BE2C (cell line): ENCODE results near the gene ROS1.

Experiments used
- DNase-seq: peaks from one replicate; pipeline ENCODE4 v3.0.0-alpha.2; 2020
- H3K27me3 ChIP-seq: fragments of 250-450 bp; sonication (Bioruptor Pico); 2 replicates; pipeline ENCODE4 v1.5.1; 2020; ENCODE audit warnings: mild to moderate bottlenecking
- H3K36me3 ChIP-seq: fragments of 250-450 bp; sonication (Bioruptor Pico); 2 replicates; pipeline ENCODE4 v1.5.1; 2020; ENCODE audit warnings: mild to moderate bottlenecking
- H3K4me1 ChIP-seq: fragments of 250-450 bp; sonication (Bioruptor Pico); 2 replicates; pipeline ENCODE4 v1.5.1; 2020
- H3K4me3 ChIP-seq: 2 replicates; pipeline ENCODE4 v1.5.1; 2011; ENCODE audit warnings: low read depth, low read length
- H3K9me3 ChIP-seq: fragments of 250-450 bp; sonication (Bioruptor Pico); 2 replicates; pipeline ENCODE4 v1.5.1; 2020
- CTCF ChIP-seq: IDR thresholded peaks from 2 replicates; pipeline ENCODE4 v1.5.1; 2012; ENCODE audit warnings: mild to moderate bottlenecking, low read depth, low read length

Gene ROS1

DNA sequence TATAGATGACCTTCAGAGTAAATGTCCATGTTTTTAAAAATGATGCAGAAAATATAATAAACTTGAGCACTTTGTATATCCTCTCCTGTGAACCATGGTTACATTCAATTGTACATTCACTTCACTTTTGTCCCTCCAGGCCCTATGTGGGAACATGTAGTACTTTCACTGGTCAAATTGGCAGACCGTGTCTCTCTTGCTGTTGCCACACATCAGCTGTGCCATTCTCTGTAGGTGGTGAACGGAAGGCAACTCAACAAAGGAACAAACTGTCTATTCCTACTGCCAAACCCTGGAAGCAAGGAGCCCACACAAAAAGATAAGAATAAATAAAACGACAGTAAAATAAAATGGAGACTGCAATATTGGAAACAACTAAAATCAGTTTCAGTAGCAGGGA, 2.0 kb downstream of the ROS1 start:
- DNase-seq, result no peak
- no peak for TF ChIP-seq CTCF
- Histone ChIP-seq H3K27me3 (no peaks in the 10 kb centered on the region), H3K4me3 (no peak overlapping the region), H3K36me3 (no peaks in the 10 kb centered on the region), H3K9me3 (no peaks in the 10 kb centered on the region), H3K4me1 (no peaks in the 10 kb centered on the region)

- no peaks in the 10 kb centered on the region for H3K9me3 ChIP-seq
- H3K4me3 ChIP-seq, result no peak overlapping the region
- DNase-seq, result no peak
- H3K36me3 ChIP-seq, result no peaks in the 10 kb centered on the region
- no peaks in the 10 kb centered on the region; the same call in 1 of the 2 replicates for H3K27me3 ChIP-seq
- TF ChIP-seq CTCF, result no peak
- H3K4me1 ChIP-seq, result no peaks in the 10 kb centered on the region
Observed at GRCh38 chr6:117418320-117418719, 7.4 kb downstream of the ROS1 start.

DNA sequence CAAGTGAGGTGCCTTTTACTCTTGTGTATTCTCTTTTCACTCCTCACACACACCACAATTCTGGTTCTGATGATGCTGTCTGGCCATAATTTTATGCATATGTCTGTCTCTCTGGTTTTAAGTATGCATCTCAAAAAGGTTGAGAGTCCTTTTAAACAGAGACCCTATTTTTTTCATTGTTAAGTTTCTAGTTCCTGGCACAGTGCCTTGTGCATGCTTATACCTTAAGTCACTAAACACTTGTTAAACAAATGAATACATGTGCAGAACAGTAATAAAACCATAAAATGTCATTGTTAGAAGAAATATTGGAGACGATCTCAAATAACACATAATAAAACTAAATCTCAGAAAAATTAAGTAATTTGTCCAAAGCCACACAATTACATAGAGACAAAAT, 7.9 kb downstream of the ROS1 start:
- Histone ChIP-seq H3K4me1 (no peaks in the 10 kb centered on the region), H3K27me3 (no peaks in the 10 kb centered on the region; the same call in 1 of the 2 replicates), H3K36me3 (no peaks in the 10 kb centered on the region), H3K9me3 (no peaks in the 10 kb centered on the region), H3K4me3 (no peak overlapping the region)
- TF ChIP-seq CTCF, result no peak
- DNase-seq, result no peak

DNA sequence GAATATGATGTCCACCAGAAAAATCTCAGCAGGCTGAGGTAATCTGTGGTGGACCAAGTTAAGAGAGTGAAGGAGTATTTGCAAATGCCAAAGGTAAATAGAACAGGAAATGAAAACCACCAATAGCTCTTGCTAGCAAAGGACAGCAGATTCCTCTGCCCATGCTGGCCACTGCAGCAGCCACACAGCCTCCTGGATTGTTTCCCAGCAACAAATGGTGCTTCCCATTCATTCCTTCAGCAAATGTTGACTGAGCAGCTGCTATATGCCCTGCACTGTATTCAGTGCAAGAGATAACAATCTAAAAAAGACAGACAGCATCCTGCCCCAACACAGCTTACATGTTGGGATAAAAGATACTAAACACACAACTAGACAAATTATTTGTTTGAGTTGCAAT, 11.0 kb downstream of the ROS1 start:
- no peaks in the 10 kb centered on the region for H3K36me3 ChIP-seq
- no peaks in the 10 kb centered on the region for H3K4me1 ChIP-seq
- DNase-seq, result no peak
- no peaks in the 10 kb centered on the region for H3K9me3 ChIP-seq
- H3K4me3 ChIP-seq, result no peak overlapping the region
- peaks cover 15% of the 10 kb centered on the region for H3K27me3 ChIP-seq
- no peak for TF ChIP-seq CTCF

GRCh38 chr6:117411474-117411873, 14.3 kb downstream of the ROS1 start:
- Histone ChIP-seq H3K9me3 (no peaks in the 10 kb centered on the region), H3K4me1 (no peaks in the 10 kb centered on the region), H3K27me3 (peaks cover 18% of the 10 kb centered on the region), H3K36me3 (no peaks in the 10 kb centered on the region), H3K4me3 (no peak overlapping the region)
- TF ChIP-seq CTCF, result no peak
- DNase-seq, result no peak

DNA sequence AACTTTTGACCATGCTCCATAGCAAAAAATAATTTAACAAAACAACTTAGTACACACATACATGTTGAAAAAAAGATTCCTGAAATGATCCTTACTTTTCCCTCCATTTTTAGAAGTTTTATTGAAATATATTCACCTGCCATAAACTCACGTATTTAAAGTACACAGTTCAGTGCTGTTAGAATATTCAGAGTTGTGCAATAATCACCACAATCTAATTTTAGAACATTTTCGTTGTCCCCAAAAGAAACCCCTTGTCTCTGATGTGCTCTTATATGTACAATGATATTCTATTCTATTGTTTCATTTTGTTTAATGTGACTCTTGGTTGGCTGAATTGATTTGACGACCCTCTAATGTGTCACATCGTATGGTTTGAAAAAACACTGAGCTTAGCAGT, 15.9 kb downstream of the ROS1 start:
- H3K4me1 ChIP-seq, result no peaks in the 10 kb centered on the region
- DNase-seq, result no peak
- H3K4me3 ChIP-seq, result no peak overlapping the region
- H3K27me3 ChIP-seq, result peaks cover 18% of the 10 kb centered on the region
- no peaks in the 10 kb centered on the region for H3K36me3 ChIP-seq
- TF ChIP-seq CTCF, result no peak
- no peaks in the 10 kb centered on the region for H3K9me3 ChIP-seq
